Measurements from ENCODE around the gene FARS2. TPM values are rescaled to one million over a fixed set of nuclear protein-coding genes. Genes with fewer than 3 reads are reported as not detected.

Gene FARS2
- total and polyA plus RNA-seq, 2 donors (not counting 1 experiment from before 2014, with no cell fraction given), result 11.0 to 18.5 TPM

DNA sequence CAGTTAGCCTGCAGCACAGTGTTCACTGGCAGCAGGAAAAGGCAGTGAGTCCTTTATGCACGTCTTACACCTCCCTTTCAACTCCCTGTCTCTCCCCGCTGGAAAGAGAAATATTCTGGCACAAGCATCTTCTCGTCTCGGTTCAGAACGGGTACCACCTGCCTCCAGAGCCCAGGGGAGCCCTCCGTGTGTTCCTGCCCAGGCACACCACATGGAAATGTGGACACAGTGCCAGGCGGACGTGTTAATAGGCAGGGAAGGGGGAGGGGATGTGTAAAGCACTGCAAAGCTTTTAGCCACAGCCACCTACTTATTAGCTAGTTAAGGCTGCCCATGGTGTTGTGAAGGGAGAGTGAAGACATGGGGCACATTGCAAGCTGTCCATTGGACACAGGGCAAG is 219.7 kb downstream of the FARS2 start:
- no peak overlapping the region for H3K4me2 ChIP-seq (ENCODE audit: extremely low read depth, insufficient read depth, low read length)
- H3K4me3 ChIP-seq (replicated peaks in 1 of 4; ENCODE audit: control extremely low read depth in 1 of 4, insufficient read depth in 1 of 4, low read depth in 3 of 4, low read length in 4 of 4), result no peak overlapping the region
- DNase-seq (ENCODE audit: low read depth in 2 of 2), result no peak
- no peaks in the 10 kb centered on the region for H3K9me3 ChIP-seq (ENCODE audit: control insufficient read depth, insufficient read depth, low read depth, low read length)
- H2AFZ ChIP-seq (ENCODE audit: low read length), result no peak overlapping the region
- no peak overlapping the region for H3K27ac ChIP-seq (ENCODE audit: insufficient read depth, low read length)
- no peaks in the 10 kb centered on the region for H3K4me1 ChIP-seq (ENCODE audit: control insufficient read depth, extremely low read depth, insufficient read depth, low read length)
- H4K20me1 ChIP-seq (ENCODE audit: control insufficient read depth, extremely low read depth, insufficient read depth, low read length), result no peaks in the 10 kb centered on the region
- H3K36me3 ChIP-seq (ENCODE audit: control insufficient read depth, insufficient read depth, low read length), result no peaks in the 10 kb centered on the region
- no peaks in the 10 kb centered on the region for H3K27me3 ChIP-seq (ENCODE audit: control insufficient read depth, insufficient read depth, low read length)
- no peak for TF ChIP-seq EZH2 (IDR thresholded peaks at IDR 0.05; ENCODE audit: low read length, missing control alignments)
- TF ChIP-seq, protein P1, sequence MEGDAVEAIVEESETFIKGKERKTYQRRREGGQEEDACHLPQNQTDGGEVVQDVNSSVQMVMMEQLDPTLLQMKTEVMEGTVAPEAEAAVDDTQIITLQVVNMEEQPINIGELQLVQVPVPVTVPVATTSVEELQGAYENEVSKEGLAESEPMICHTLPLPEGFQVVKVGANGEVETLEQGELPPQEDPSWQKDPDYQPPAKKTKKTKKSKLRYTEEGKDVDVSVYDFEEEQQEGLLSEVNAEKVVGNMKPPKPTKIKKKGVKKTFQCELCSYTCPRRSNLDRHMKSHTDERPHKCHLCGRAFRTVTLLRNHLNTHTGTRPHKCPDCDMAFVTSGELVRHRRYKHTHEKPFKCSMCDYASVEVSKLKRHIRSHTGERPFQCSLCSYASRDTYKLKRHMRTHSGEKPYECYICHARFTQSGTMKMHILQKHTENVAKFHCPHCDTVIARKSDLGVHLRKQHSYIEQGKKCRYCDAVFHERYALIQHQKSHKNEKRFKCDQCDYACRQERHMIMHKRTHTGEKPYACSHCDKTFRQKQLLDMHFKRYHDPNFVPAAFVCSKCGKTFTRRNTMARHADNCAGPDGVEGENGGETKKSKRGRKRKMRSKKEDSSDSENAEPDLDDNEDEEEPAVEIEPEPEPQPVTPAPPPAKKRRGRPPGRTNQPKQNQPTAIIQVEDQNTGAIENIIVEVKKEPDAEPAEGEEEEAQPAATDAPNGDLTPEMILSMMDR (conservative IDR thresholded peaks at IDR 0.05 in 1 of 2, IDR thresholded peaks at IDR 0.05 in 1 of 2; ENCODE audit: low read depth in 1 of 2, low read length in 2 of 2), result no peak
- H3K79me2 ChIP-seq (ENCODE audit: control insufficient read depth, insufficient read depth, low read length), result no peaks in the 10 kb centered on the region
- no peak overlapping the region for H3K9ac ChIP-seq (ENCODE audit: insufficient read depth, low read length)

GRCh38 chr6:5481750-5482149 is 220.4 kb downstream of the FARS2 start:
- Histone ChIP-seq H3K4me3 (replicated peaks in 1 of 4; ENCODE audit: control extremely low read depth in 1 of 4, insufficient read depth in 1 of 4, low read depth in 3 of 4, low read length in 4 of 4) (no peak overlapping the region), H4K20me1 (ENCODE audit: control insufficient read depth, extremely low read depth, insufficient read depth, low read length) (no peaks in the 10 kb centered on the region), H3K79me2 (ENCODE audit: control insufficient read depth, insufficient read depth, low read length) (no peaks in the 10 kb centered on the region), H3K27ac (ENCODE audit: insufficient read depth, low read length) (no peak overlapping the region), H3K27me3 (ENCODE audit: control insufficient read depth, insufficient read depth, low read length) (no peaks in the 10 kb centered on the region), H3K9me3 (ENCODE audit: control insufficient read depth, insufficient read depth, low read depth, low read length) (no peaks in the 10 kb centered on the region), H3K9ac (ENCODE audit: insufficient read depth, low read length) (no peak overlapping the region), H2AFZ (ENCODE audit: low read length) (no peak overlapping the region), H3K4me2 (ENCODE audit: extremely low read depth, insufficient read depth, low read length) (no peak overlapping the region), H3K36me3 (ENCODE audit: control insufficient read depth, insufficient read depth, low read length) (no peaks in the 10 kb centered on the region), H3K4me1 (ENCODE audit: control insufficient read depth, extremely low read depth, insufficient read depth, low read length) (no peaks in the 10 kb centered on the region)
- no peak for DNase-seq (ENCODE audit: low read depth in 2 of 2)
- TF ChIP-seq, protein P1 (conservative IDR thresholded peaks at IDR 0.05 in 1 of 2, IDR thresholded peaks at IDR 0.05 in 1 of 2; ENCODE audit: low read depth in 1 of 2, low read length in 2 of 2), result no peak
- TF ChIP-seq EZH2 (IDR thresholded peaks at IDR 0.05; ENCODE audit: low read length, missing control alignments), result no peak

- H3K9ac ChIP-seq (ENCODE audit: insufficient read depth, low read length), result no peak overlapping the region
- H3K27ac ChIP-seq (ENCODE audit: insufficient read depth, low read length), result no peak overlapping the region
- H3K4me3 ChIP-seq (replicated peaks in 1 of 4; ENCODE audit: control extremely low read depth in 1 of 4, insufficient read depth in 1 of 4, low read depth in 3 of 4, low read length in 4 of 4), result no peak overlapping the region
- no peak for DNase-seq (ENCODE audit: low read depth in 2 of 2)
- no peak overlapping the region for H3K4me2 ChIP-seq (ENCODE audit: extremely low read depth, insufficient read depth, low read length)
- H3K79me2 ChIP-seq (ENCODE audit: control insufficient read depth, insufficient read depth, low read length), result no peaks in the 10 kb centered on the region
- H2AFZ ChIP-seq (ENCODE audit: low read length), result no peak overlapping the region
- H3K9me3 ChIP-seq (ENCODE audit: control insufficient read depth, insufficient read depth, low read depth, low read length), result no peaks in the 10 kb centered on the region
- H3K4me1 ChIP-seq (ENCODE audit: control insufficient read depth, extremely low read depth, insufficient read depth, low read length), result no peaks in the 10 kb centered on the region
- H3K36me3 ChIP-seq (ENCODE audit: control insufficient read depth, insufficient read depth, low read length), result no peaks in the 10 kb centered on the region
- H3K27me3 ChIP-seq (ENCODE audit: control insufficient read depth, insufficient read depth, low read length), result no peaks in the 10 kb centered on the region
- H4K20me1 ChIP-seq (ENCODE audit: control insufficient read depth, extremely low read depth, insufficient read depth, low read length), result no peaks in the 10 kb centered on the region
- no peak for TF ChIP-seq EZH2 (IDR thresholded peaks at IDR 0.05; ENCODE audit: low read length, missing control alignments)
- TF ChIP-seq, protein P1 (conservative IDR thresholded peaks at IDR 0.05 in 1 of 2, IDR thresholded peaks at IDR 0.05 in 1 of 2; ENCODE audit: low read depth in 1 of 2, low read length in 2 of 2), result no peak
Measured at GRCh38 chr6:5482619-5483018, 221.3 kb downstream of the FARS2 start.

All from fibroblast of lung (primary cell).